ENCODE measurements around the gene GNPAT. TPM values are rescaled to one million over a fixed set of nuclear protein-coding genes. Genes with fewer than 3 reads are reported as not detected.

The GNPAT gene
- total RNA-seq, 2 experiments from 2014 or later, result 11.8 to 12.8 TPM

DNA sequence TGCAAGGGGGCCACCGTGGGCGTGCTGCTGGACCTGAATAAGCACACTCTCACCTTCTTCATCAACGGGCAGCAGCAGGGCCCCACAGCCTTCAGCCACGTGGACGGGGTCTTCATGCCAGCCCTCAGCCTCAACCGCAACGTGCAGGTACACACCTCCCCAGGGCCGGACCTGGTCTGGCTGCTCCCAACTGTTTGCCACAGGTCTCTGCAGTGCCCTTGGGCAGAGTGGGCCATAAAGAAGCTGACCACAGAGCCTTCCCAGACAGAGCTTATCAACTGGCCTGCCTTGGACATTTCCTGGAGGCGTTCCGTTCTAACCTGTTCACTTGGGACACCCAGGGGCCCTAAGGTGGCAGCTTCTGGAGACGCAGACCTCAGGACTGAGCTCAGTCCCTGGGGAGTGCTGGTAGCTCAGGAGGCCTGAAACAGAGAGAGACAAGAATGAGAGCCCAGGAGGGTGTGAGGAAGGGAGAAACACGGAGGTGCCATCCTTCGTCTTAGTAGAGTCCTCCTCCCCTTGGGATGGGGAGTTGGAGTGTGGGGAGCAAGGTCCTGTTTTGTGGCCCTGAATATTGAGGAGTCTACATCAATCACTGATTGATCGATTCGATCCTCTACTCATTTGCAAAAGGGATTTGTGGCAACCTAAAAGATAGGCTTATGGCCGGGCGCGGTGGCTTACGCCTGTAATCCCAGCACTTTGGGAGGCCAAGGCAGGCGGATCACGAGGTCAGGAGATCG is 27.0 kb upstream of the GNPAT start:
- Mint-ChIP-seq H3K36me3 (ENCODE audit: low read depth) (no peaks in the 10 kb centered on the region), H3K27ac (no peak overlapping the region), H3K4me1 (ENCODE audit: low read depth) (peaks cover 11% of the 10 kb centered on the region), H3K4me3 (no peak overlapping the region), H3K9me3 (no peaks in the 10 kb centered on the region), H3K27me3 (no peaks in the 10 kb centered on the region)
- no peak for DNase-seq
- Histone ChIP-seq H3K27ac (ENCODE audit: low read depth in 1 of 2, low read length in 2 of 2) (no peak overlapping the region), H3K9me3 (ENCODE audit: control insufficient read depth in 1 of 2, insufficient read depth in 1 of 2, low read length in 2 of 2) (no peaks in the 10 kb centered on the region), H3K4me3 (ENCODE audit: low read length) (no peak overlapping the region), H3K36me3 (ENCODE audit: insufficient read depth, low read length) (no peaks in the 10 kb centered on the region), H3K4me1 (ENCODE audit: insufficient read depth, low read length) (peaks cover 11% of the 10 kb centered on the region), H3K27me3 (ENCODE audit: control insufficient read depth in 1 of 2, insufficient read depth in 2 of 2, low read length in 2 of 2) (no peaks in the 10 kb centered on the region)
- POLR2A ChIA-PET, result no interaction called here
- TF ChIP-seq, protein P1, sequence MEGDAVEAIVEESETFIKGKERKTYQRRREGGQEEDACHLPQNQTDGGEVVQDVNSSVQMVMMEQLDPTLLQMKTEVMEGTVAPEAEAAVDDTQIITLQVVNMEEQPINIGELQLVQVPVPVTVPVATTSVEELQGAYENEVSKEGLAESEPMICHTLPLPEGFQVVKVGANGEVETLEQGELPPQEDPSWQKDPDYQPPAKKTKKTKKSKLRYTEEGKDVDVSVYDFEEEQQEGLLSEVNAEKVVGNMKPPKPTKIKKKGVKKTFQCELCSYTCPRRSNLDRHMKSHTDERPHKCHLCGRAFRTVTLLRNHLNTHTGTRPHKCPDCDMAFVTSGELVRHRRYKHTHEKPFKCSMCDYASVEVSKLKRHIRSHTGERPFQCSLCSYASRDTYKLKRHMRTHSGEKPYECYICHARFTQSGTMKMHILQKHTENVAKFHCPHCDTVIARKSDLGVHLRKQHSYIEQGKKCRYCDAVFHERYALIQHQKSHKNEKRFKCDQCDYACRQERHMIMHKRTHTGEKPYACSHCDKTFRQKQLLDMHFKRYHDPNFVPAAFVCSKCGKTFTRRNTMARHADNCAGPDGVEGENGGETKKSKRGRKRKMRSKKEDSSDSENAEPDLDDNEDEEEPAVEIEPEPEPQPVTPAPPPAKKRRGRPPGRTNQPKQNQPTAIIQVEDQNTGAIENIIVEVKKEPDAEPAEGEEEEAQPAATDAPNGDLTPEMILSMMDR (IDR thresholded peaks at IDR 0.05), result no peak
- no peak for ATAC-seq (ENCODE audit: poor library complexity)
- CTCF ChIA-PET, result no interaction called here
- intact Hi-C loops (cut with DNase I, micrococcal nuclease), result loop anchor here (5.0 to 10.0 kb wide), 5 partner anchors 199 to 572 kb away; partner anchors contain the start of genes COG2 (in 2 of the 2), ARV1 (in 1 of the 2) and TTC13 (in 1 of the 2)

- H3K9me3 Mint-ChIP-seq, result no peaks in the 10 kb centered on the region
- TF ChIP-seq, protein P1 (IDR thresholded peaks at IDR 0.05), result no peak
- H3K4me3 ChIP-seq (ENCODE audit: low read length), result no peak overlapping the region
- H3K27ac ChIP-seq (ENCODE audit: low read depth in 1 of 2, low read length in 2 of 2), result no peak overlapping the region
- no peaks in the 10 kb centered on the region for H3K27me3 ChIP-seq (ENCODE audit: control insufficient read depth in 1 of 2, insufficient read depth in 2 of 2, low read length in 2 of 2)
- H3K4me1 ChIP-seq (ENCODE audit: insufficient read depth, low read length), result peaks cover 11% of the 10 kb centered on the region
- H3K27me3 Mint-ChIP-seq, result no peaks in the 10 kb centered on the region
- DNase-seq, result peak in 2 of 14 experiments; percentile 23 to 28
- CTCF ChIA-PET, result no interaction called here
- no peak overlapping the region for H3K27ac Mint-ChIP-seq
- H3K36me3 ChIP-seq (ENCODE audit: insufficient read depth, low read length), result no peaks in the 10 kb centered on the region
- no peak for ATAC-seq (ENCODE audit: poor library complexity)
- peaks cover 11% of the 10 kb centered on the region for H3K4me1 Mint-ChIP-seq (ENCODE audit: low read depth)
- H3K4me3 Mint-ChIP-seq, result no peak overlapping the region
- H3K36me3 Mint-ChIP-seq (ENCODE audit: low read depth), result no peaks in the 10 kb centered on the region
- no peaks in the 10 kb centered on the region for H3K9me3 ChIP-seq (ENCODE audit: control insufficient read depth in 1 of 2, insufficient read depth in 1 of 2, low read length in 2 of 2)
- POLR2A ChIA-PET, result no interaction called here
- intact Hi-C loops (cut with DNase I, micrococcal nuclease), result loop anchor here (5.0 to 10.0 kb wide), 5 partner anchors 200 to 573 kb away; partner anchors contain the start of genes COG2 (in 2 of the 2), ARV1 (in 1 of the 2) and TTC13 (in 1 of the 2)
Observed at GRCh38 chr1:231214918-231215680, 25.9 kb upstream of the GNPAT start.

GRCh38 chr1:231215681-231216385 is 25.2 kb upstream of the GNPAT start:
- no peak overlapping the region for H3K27ac Mint-ChIP-seq
- intact Hi-C loops (cut with DNase I, micrococcal nuclease), result loop anchor here in 1 of 2 experiments (10.0 kb wide), 1 partner anchor 201 kb away; no protein-coding TSS in a partner anchor
- no peaks in the 10 kb centered on the region for H3K9me3 Mint-ChIP-seq
- Histone ChIP-seq H3K27me3 (ENCODE audit: control insufficient read depth in 1 of 2, insufficient read depth in 2 of 2, low read length in 2 of 2) (no peaks in the 10 kb centered on the region), H3K36me3 (ENCODE audit: insufficient read depth, low read length) (no peaks in the 10 kb centered on the region), H3K4me3 (ENCODE audit: low read length) (no peak overlapping the region), H3K4me1 (ENCODE audit: insufficient read depth, low read length) (peaks cover 11% of the 10 kb centered on the region), H3K9me3 (ENCODE audit: control insufficient read depth in 1 of 2, insufficient read depth in 1 of 2, low read length in 2 of 2) (no peaks in the 10 kb centered on the region), H3K27ac (ENCODE audit: low read depth in 1 of 2, low read length in 2 of 2) (no peak overlapping the region)
- TF ChIP-seq, protein P1 (IDR thresholded peaks at IDR 0.05), result no peak
- DNase-seq, result no peak
- POLR2A ChIA-PET, result no interaction called here
- peaks cover 11% of the 10 kb centered on the region for H3K4me1 Mint-ChIP-seq (ENCODE audit: low read depth)
- no peak for ATAC-seq (ENCODE audit: poor library complexity)
- CTCF ChIA-PET, result no interaction called here
- H3K36me3 Mint-ChIP-seq (ENCODE audit: low read depth), result no peaks in the 10 kb centered on the region
- no peaks in the 10 kb centered on the region for H3K27me3 Mint-ChIP-seq
- H3K4me3 Mint-ChIP-seq, result no peak overlapping the region

All from CD4-positive, alpha-beta T cell (primary cell).